Subcutaneous adipose tissue (tissue), 4 donors: Measurements from ENCODE around the gene LSAMP. TPM values are rescaled to one million over a fixed set of nuclear protein-coding genes. Genes with fewer than 3 reads are reported as not detected.

ENCODE experiments used
- total RNA-seq, 4 donors: library from RNA; depleted of rRNA; stranded (reverse); fragments of >200 nt; gene quantifications; one replicate each; pipeline ENCODE4 v1.1.0, GENCODE V29; 2016
- TF ChIP-seq, protein P1 (sequence below): fragments of 450-650 bp; IDR thresholded peaks from one replicate; pipeline ENCODE4 v1.5.1; 2016; ENCODE audit warnings: low read depth, mild to moderate bottlenecking, control low read depth, antibody characterized with exemption, moderate library complexity

LSAMP gene
- total RNA-seq, 4 donors from 2014 or later, result 0.38 to 1.7 (median 0.71) TPM

DNA sequence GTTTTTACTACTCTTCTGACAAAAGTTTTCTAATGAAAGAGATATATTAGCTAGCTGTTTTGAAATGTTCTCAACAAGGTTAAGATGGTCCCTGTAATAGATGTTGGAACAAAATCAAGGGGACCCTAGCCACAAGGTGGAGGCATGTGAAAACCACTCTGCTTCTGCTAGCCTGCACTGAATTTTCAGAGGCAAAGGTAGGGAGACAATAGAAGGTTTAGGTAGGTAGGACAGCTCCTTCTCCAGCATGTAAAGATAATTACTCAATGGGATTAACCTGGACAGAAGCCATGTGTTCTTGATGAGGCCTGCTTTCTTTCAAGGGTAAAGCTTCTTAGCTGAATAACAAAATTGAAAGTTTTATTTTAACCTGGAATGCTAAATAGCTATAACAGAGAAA is 333.5 kb downstream of the LSAMP start:
- TF ChIP-seq, protein P1, sequence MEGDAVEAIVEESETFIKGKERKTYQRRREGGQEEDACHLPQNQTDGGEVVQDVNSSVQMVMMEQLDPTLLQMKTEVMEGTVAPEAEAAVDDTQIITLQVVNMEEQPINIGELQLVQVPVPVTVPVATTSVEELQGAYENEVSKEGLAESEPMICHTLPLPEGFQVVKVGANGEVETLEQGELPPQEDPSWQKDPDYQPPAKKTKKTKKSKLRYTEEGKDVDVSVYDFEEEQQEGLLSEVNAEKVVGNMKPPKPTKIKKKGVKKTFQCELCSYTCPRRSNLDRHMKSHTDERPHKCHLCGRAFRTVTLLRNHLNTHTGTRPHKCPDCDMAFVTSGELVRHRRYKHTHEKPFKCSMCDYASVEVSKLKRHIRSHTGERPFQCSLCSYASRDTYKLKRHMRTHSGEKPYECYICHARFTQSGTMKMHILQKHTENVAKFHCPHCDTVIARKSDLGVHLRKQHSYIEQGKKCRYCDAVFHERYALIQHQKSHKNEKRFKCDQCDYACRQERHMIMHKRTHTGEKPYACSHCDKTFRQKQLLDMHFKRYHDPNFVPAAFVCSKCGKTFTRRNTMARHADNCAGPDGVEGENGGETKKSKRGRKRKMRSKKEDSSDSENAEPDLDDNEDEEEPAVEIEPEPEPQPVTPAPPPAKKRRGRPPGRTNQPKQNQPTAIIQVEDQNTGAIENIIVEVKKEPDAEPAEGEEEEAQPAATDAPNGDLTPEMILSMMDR, result no peak

DNA sequence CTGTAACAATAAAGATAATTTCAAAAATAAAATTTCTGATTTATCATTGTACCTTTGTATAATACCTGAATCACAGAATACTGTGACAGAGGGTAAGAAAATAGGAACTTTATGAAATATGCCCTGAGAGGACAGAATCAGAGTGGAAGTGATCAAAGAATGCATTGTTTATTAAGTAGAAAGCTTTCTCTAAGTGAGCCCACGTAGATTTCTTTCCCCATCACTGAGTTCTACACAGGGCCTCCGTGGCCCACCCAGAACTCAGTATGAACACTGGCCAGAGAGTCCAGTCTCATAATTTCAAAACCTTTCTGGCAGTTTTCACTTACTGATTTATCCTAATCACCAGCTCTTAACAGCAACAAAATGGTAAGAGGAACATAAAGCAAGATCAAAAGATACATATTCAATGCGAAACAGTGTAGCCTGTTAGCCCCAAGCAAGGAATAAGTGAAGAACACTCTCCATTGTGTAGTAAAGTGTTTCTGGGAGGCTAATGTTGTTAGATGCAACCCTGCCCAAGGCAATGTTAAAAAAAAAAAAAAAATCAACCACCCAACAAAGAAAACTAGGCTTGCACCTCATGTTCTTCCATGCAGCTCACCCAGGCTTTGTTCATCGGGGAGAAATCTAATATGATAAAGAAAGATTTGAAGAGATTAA is 341.3 kb downstream of the LSAMP start:
- TF ChIP-seq, protein P1, result no peak

DNA sequence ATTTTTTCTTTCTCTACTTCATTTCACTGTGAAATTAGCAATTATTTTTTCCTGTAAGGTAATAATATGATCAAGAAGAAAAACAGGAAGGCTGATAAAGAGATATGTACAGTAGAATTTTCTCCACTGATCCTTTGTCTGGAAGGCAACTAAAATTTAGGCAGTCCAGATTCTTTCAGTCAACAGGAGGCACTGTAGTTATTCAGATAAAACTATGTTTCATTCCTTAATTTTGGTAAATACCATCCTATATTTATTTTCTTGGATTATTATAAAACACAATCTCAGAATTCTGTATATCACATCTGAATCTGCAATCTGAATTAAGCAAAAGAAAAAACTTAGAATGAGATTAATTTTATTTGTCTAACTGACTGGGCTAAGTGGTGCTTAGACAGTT is 343.2 kb downstream of the LSAMP start:
- TF ChIP-seq, protein P1, result no peak

DNA sequence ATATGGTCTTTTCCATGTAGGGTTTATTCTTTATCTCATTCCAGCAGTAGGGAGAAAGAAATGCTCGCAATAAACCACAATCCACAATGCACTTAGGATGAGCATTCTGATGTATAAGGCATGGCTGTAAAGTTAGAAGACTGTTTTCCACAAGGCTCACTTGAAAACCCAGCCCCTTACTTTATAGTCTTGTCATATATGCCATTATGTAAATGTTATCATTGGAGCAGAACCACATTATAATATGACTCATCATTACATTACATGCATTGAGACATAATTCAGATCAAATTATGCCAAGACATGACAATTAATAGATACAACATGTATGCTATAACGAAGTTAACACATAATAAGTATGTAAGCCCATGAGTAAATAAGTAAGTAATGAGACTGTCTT is 348.1 kb downstream of the LSAMP start:
- TF ChIP-seq, protein P1, result no peak

- TF ChIP-seq, protein P1, result no peak
Observed at GRCh38 chr3:116096631-116097030, 348.7 kb downstream of the LSAMP start.

DNA sequence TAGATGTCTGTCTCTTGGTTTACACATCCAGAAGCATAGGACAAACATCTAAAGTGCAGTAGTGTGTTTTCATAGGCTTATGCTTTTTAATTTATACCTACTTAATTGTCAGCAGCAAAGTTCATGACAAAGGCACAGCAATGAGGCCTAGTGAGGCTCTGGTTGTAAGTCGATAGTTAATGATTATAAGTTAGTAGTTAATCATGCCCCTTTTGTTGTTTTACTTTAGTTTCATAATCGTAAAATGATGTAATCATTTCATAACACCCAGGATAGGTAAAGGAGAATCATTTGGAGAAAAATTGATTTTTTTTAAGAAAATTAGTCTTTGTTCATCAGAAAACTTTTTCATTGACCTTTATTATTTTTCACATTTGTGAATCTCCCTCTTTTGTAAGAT is 351.9 kb downstream of the LSAMP start:
- TF ChIP-seq, protein P1, result no peak

- TF ChIP-seq, protein P1, result no peak
Observed at GRCh38 chr3:116087426-116087825, 357.9 kb downstream of the LSAMP start.
